Mesothelial cell of epicardium (in vitro differentiated cells): ENCODE results near the gene RUNX1. TPM values are rescaled to one million over a fixed set of nuclear protein-coding genes. Genes with fewer than 3 reads are reported as not detected.

Experiments
- DNase-seq, 2 experiments: peaks; one replicate each; pipeline ENCODE4 v3.0.0; 2021; ENCODE audit warnings: low spot score in 2 of 2; ENCODE audit not compliant: unreplicated experiment in 2 of 2
- H3K27ac Mint-ChIP-seq: 2 replicates; pipeline ENCODE4 v1.8.0; 2021; ENCODE audit warnings: mixed read lengths
- H3K27me3 Mint-ChIP-seq: 2 replicates; pipeline ENCODE4 v1.8.0; 2021; ENCODE audit warnings: low read depth, mixed read lengths
- H3K36me3 Mint-ChIP-seq: 2 replicates; pipeline ENCODE4 v1.8.0; 2021; ENCODE audit warnings: mixed read lengths
- H3K4me1 Mint-ChIP-seq: 2 replicates; pipeline ENCODE4 v1.8.0; 2021; ENCODE audit warnings: mixed read lengths
- H3K4me3 Mint-ChIP-seq: 2 replicates; pipeline ENCODE4 v1.8.0; 2021; ENCODE audit warnings: mild to moderate bottlenecking, moderate library complexity, mixed read lengths
- H3K9me3 Mint-ChIP-seq: 2 replicates; pipeline ENCODE4 v1.8.0; 2021; ENCODE audit warnings: mixed read lengths
- CTCF ChIP-seq: fragments of 200-600 bp; sonication (generic); IDR thresholded peaks from one replicate; pipeline ENCODE4 v1.5.0; 2021; ENCODE audit warnings: antibody characterized with exemption; ENCODE audit not compliant: unreplicated experiment
- total RNA-seq: library from RNA; stranded (reverse); gene quantifications from 3 replicates; pipeline ENCODE4 v1.2.1, GENCODE V29; 2021

Gene RUNX1
- total RNA-seq, 1 donor from 2014 or later, result 41.2 TPM

- H3K27ac Mint-ChIP-seq, result peak overlapping the region; percentile 97
- H3K27me3 Mint-ChIP-seq, result peaks cover 15% of the 10 kb centered on the region
- no peaks in the 10 kb centered on the region for H3K36me3 Mint-ChIP-seq
- no peaks in the 10 kb centered on the region for H3K9me3 Mint-ChIP-seq
- H3K4me1 Mint-ChIP-seq, result peaks cover 51% of the 10 kb centered on the region
- TF ChIP-seq CTCF, result no peak
- DNase-seq, result no peak
- peak overlapping the region; percentile 82 for H3K4me3 Mint-ChIP-seq
Measured at GRCh38 chr21:34887105-34887442, 162.0 kb downstream of the RUNX1 start.

GRCh38 chr21:34886240-34887104 lies 162.6 kb downstream of the RUNX1 start:
- H3K4me3 Mint-ChIP-seq, result peak overlapping the region; percentile 82
- TF ChIP-seq CTCF, result no peak
- no peaks in the 10 kb centered on the region for H3K9me3 Mint-ChIP-seq
- peak overlapping the region; percentile 83 for H3K27ac Mint-ChIP-seq
- peaks cover 55% of the 10 kb centered on the region for H3K4me1 Mint-ChIP-seq
- H3K27me3 Mint-ChIP-seq, result peaks cover 9% of the 10 kb centered on the region
- H3K36me3 Mint-ChIP-seq, result no peaks in the 10 kb centered on the region
- peak in 1 of 2 experiments; percentile 61 for DNase-seq

- Mint-ChIP-seq H3K27ac (peak overlapping the region; percentile 93), H3K27me3 (peaks cover 2% of the 10 kb centered on the region), H3K4me3 (peak overlapping the region; percentile 82), H3K9me3 (no peaks in the 10 kb centered on the region), H3K36me3 (no peaks in the 10 kb centered on the region), H3K4me1 (peaks cover 53% of the 10 kb centered on the region)
- no peak for TF ChIP-seq CTCF
- no peak for DNase-seq
Measured at GRCh38 chr21:34885626-34886239, 163.4 kb downstream of the RUNX1 start.

GRCh38 chr21:34885125-34885524 lies 164.0 kb downstream of the RUNX1 start:
- peaks cover under 1% of the 10 kb centered on the region for H3K36me3 Mint-ChIP-seq
- no peaks in the 10 kb centered on the region for H3K9me3 Mint-ChIP-seq
- TF ChIP-seq CTCF, result no peak
- H3K27ac Mint-ChIP-seq, result peak overlapping the region; percentile 93
- DNase-seq, result no peak
- peak overlapping the region; percentile 82 for H3K4me3 Mint-ChIP-seq
- peaks cover 55% of the 10 kb centered on the region for H3K4me1 Mint-ChIP-seq
- H3K27me3 Mint-ChIP-seq, result no peaks in the 10 kb centered on the region

- no peak for TF ChIP-seq CTCF
Measured at GRCh38 chr21:34884346-34884929, 164.7 kb downstream of the RUNX1 start.

More at GRCh38 chr21:34884346-34884929, 164.7 kb downstream of the RUNX1 start:
- peak overlapping the region; percentile 61 for H3K4me3 Mint-ChIP-seq
- no peaks in the 10 kb centered on the region for H3K27me3 Mint-ChIP-seq
- H3K9me3 Mint-ChIP-seq, result no peaks in the 10 kb centered on the region
- peaks cover 7% of the 10 kb centered on the region for H3K36me3 Mint-ChIP-seq
- no peak for DNase-seq
- peaks cover 60% of the 10 kb centered on the region for H3K4me1 Mint-ChIP-seq
- H3K27ac Mint-ChIP-seq, result peak overlapping the region; percentile 75
